NCI-H2227 (cell line): ENCODE results near the gene PROCR.
"Not testable (repeated sequence)": the region's sequence is repeated elsewhere in the genome, so short reads cannot be mapped to it uniquely, and the experiment has no call there.

Experiments
- DNase-seq: peaks from one replicate; lab custom pipeline; 2025; ENCODE audit not compliant: unreplicated experiment; lab: John Stamatoyannopoulos, UW

PROCR gene

DNA sequence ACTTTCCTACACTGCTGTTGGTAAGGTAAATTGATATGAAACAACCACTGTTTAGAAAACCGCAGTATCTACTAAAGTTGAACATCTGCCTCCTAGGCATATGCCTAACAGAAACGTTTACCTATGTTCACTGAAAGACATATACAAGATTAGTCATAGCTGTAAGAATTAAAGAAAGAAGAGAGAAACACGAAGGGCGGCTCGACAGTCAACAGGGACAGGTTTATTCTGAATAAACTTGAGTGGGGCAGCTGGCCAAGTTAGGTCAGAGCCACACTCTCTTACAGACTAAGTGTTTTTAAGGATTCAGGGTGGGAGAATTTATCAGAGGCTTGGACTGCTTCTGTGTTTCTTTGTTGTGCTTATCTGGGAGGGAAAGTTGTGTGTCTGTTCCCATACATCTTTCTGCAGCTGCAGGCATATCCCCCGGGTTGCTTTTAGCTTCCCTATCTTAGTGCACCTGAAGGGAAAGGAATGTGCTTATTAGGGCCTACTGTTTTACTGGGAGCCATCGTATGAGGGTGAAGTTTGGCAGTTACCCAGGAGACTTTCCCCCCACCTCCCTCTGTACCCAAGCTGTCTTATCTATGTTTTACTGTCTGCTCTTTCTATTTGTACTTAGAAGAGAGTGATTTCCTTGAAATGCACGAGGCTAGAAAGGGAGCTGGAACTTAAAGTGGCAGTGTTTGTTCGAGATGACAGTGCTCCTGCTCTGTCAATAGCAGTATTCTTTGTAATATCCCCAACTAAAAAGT is 20.4 kb downstream of the PROCR start:
- DNase-seq = no peak

DNA sequence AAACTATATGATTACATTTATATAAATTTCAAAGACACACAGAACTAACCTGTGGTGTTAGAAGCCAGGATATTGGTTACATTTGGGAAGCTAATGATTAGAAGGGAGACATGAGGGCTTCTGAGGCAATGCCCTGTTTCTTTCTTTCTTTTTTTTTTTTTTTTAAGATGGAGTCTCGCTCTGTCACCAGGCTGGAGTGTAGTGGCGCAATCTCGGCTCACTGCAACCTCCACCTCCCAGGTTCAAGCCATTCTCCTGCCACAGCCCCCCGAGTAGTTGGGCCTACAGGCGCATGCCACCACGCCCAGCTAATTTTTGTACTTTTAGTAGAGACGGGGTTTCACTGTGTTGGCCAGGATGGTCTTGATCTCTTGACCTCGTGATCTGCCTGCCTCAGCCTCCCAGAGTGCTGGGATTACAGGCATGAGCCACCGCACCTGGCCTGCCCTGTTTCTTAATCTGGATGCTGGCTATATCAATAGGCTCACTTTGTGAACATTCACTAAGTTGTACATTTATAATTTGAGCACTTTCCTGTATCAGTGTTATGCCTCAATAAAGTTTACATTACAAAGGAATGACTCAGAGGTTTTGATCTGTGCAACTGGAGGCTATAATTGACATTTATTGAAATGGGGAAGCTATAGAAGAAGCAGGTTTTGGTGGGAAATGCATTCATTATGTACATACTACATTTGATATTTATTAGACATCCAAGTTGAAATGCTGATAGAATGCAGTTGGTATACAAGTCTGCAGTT is 21.3 kb downstream of the PROCR start:
- DNase-seq = not testable (repeated sequence)

DNA sequence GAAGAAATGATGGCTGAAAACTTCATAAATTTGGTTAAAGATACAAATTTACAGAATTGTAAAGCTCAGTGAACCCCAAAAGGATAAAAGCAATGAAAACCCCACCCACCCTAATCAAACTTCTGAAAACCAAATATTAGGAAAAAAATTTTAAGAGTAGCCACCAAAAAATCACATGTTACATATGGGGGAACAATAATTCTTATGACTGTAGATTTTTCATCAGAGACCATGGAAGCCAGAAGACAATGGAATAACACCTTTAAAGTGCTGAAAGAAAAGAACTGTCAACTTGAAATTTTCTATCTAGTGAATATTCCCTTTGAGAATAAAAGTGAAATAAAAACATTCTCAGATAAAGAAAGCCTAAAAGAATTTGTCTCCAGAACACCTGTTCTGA is 24.4 kb downstream of the PROCR start:
- no peak for DNase-seq

DNA sequence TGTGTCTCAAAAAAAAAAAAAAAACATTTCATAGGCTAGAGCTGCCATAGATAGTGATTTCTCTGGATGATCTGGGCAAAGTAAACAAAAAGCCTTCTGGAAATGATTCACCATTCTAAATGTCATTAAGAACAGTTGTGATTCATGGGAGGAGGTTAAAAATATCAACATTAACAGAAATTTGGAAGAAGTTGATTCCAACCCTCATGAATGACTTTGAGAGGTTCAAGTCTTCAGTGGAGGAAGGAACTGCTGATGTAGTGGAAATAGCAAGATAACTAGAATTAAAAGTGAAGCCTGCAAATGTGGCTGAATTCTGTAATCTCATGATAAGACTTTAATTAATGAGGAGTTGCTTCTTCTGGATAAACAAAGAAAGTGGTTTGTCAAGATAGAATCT is 27.9 kb downstream of the PROCR start:
- no peak for DNase-seq

DNA sequence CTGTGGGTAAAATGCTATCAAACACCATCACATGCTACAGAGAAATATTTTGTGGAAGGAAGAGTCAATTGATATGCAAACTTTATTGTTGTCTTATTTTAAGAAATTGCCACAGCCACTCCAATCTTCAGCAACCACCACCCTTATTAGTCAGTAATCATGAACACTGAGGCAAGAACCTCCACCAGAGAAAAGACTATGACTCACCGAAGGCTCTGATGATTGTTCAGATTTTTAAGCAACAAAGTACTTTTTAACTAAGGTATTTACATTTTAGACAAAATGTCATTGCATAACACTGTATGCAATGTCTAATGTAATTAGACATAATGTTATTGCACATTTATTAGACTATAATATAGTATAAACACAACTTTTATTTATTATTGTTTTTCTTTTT is 28.4 kb downstream of the PROCR start:
- DNase-seq = no peak

DNA sequence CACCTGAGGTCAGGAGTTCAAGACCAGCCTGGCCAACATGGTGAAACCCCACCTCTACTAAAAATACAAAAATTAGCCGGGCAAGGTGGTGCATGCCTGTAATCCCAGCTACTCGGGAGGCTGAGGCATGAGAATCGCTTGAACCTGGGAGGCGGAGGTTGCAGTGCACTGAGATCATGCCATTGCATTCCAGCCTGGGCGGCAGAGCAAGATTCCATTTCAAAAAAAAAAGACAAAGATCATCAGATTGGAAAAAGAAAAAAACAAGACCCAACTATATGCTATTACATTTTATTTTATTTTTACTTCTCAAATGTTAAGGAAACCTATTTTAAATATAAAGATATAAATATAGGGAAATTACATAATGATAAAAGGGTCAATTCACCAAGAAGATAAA is 29.6 kb downstream of the PROCR start:
- DNase-seq = not testable (repeated sequence)

DNA sequence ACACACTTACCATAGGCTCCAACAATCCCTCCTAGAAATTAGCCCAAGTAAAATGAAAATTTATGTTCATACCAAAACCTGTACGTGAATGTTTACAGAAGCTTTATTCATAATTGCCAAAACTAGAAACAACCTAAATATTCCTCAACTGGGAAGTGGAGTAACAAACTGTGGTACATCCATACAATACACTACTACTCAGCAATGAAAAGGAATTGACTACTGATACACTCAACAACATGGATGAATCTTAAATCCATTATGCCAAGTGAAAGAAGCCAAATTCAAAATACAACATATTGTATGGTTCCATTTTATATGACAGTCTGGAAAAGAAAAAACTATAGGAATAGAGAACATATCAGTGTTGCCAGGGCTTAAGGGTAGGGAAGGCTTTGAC is 34.9 kb downstream of the PROCR start:
- no peak for DNase-seq

DNA sequence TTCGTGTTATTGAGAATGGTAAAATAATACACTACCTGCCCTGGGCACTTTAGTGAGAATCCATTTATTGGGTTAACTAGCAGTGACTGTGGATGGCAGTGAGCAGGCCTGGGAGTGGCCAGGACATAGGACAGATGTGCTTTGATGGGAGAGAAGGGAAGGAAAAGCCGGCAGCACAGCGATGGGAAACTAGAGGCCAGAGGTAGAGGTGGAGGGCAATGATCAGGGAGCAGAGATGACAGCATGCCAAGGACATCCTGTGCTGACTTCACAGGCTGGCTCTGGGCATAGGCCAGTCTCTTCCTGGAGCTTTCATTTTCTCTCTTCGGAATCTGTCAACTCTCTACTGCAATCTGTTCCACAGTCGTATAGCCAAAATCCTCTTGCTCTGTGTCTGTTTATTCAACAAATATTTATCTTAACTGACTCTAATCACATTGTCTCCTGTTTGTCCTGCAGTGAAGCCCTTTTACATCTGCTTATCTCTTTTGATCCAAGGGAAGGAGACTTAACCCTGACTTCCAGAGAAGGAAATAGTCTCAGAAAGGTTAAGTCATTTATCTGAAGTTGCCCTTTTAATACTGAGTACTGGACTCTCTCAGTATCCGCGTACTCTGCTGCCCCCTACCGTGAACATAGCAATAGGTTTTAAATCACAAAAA is 36.2 kb downstream of the PROCR start:
- DNase-seq = peak; percentile 83

DNA sequence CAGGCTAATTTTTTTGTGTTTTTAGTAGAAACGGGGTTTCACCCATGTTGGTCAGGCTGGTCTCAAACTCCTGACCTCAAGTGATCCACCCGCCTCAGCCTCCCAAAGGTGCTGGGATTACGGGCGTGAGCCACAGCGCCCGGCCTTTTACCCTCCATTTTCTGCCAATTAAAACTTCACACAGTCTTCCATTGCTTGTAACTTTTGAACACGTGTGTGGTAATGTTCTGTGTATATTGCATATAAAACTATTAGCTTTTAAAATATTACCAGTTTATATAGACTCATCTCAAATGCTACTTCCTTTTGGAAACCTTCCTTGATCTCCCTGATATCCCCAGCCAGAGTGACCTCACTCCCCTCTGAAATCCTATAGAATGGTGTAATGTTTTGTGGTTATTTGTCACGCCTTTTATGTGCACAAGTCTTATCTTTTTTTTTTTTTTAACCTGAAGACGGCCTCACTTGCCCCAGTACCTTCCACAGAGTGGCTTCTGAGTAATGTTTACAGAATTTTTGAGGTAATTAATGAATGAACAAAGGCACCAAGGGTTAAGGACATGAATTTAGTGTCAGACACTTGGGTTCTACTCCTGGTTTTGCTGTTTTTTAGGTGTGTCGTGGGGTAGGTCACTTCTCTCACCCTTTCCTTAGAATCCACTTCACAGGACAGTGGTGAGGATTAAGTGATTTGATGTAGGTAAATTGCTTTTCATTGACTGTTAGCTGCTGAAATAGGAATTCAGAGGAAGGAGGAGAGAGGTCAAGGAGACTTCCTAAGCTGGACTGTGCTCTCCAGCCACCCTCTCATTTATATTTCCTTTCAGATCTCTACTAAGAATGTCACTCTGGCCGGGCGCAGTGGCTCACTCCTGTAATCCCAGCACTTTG is 43.4 kb downstream of the PROCR start:
- DNase-seq = no peak

DNA sequence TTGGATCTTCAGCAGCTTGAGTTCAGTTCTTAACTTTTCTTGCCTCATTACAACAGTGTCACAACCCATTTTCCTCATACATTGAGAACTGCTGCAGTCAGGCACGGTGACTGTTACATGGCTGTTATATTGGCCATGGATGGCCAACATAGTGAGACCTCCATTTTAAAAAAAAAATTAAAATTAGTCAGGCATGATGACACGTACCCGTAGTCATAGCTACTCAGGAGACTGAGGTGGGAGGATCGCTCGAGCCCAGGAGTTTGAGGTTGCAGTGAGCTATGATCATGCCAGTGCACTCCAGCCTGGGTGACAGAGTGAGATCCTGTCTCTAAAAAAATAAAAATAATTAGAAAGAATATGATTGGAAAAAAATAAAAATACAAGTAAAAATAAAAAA is 44.7 kb downstream of the PROCR start:
- no peak for DNase-seq

DNA sequence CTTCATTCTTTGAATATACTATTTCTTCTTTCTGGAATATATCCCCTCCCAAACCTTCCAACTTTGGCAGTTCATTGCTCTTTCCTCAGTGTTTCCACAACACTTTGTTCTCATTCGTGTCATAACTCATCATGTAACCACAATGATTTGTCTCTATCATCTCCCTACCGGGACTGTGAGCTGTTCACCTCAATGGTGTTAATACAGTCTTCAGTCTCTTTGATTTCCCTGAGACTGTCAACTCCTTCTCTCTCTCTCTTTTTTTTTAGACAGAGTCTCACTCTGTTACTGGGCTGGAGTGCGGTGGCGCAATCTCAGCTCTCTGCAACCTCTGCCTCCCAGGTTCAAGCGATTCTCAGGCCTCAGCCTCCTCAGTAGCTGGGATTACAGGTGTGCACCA is 52.1 kb downstream of the PROCR start:
- DNase-seq = no peak

DNA sequence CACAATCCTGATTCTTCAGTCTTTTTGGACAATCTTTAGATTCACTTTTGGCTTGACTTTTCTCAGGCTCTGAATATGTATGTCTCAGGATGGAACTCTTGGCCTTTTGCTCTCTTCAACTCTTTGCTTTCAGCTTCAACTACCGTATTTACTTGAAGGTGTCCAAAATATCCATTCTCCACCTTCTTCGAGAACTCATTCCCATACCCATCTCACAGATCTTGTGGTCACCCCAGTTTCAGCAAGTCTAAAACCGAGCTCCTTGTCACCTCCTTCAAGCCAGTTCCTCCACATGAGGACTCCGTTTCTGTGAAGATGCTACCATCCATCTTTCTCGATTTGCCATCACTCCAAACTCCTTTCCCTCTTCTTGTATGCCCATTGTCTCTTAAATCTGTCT is 52.7 kb downstream of the PROCR start:
- DNase-seq = no peak

DNA sequence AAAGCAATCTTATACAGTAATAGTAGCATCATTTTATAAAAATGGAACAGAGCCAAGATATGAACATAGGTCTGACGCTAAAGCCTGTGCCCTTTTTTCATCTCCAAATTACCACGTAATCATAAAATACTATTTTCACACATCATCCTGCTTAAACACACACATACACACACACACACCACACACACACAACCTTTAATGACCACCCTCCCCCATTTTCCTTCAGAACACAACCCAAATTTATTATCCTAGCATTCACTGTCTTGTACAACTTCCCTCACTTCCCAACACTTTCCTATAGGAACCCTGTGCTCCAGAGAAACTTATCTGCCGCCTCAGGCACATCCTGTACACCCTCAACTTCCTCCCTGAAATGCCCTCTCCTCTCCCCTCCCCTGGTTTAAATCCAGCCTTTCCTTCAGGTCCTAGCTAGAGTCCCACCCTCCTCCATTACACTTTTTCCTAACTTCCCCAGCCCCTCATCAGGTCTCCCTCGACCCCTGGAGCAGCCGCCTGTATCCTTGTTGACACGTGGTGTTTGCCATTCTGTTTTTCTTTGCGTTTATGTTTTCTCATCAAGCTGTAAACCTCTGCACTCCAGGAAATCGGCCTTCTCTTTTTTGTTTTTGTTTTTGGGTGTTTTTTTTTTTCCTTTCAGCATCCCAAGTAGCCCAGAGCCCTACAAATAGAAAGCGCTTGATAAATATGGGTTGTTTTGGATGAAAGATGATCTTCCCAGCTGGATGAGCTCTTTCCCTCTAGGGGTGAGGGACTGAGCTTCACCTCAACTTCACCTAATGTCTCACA is 53.6 kb downstream of the PROCR start:
- no peak for DNase-seq

DNA sequence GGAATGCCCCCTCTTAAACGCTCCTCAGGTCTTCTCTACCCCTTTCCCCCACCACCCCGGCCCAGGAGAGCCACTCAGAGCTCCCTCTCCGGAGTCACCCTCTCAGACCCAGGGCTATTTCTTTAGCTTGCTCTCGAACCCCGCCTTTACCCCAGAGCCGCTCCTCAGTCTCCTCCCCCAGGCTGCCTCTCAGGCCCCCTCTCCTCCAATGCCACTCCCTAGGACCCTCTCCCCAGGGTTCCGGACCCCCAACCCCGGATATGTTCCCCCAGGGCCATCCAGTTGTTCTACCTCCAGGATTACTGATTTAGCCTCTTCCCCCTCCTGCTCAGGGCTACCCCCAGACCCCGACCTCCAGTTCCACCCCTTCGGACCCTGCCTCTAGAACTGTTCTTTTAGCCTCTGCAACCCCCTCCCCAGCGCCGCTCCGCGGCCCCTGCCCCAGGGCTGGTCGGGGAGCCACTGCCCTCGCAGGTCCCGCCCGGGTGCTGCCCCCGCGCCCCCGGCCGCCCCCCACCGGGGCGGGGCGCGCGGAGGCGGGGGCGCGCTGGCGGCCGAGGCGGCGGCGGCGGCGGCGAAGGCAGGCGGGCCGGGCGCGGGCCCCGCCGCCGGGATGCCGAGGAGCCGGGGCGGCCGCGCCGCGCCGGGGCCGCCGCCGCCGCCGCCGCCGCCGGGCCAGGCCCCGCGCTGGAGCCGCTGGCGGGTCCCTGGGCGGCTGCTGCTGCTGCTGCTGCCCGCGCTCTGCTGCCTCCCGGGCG is 54.4 kb downstream of the PROCR start, which contains the start of gene MMP24:
TSS of gene MMP24 (plus strand) at position 565 of the 758 bp plus-strand sequence. CDS start at position 614, 49 bp downstream.
- peak; percentile 41 for DNase-seq
